ENCODE data around the gene LCP2.
"Not testable (repeated sequence)": the region's sequence is repeated elsewhere in the genome, so short reads cannot be mapped to it uniquely, and the experiment has no call there.

The LCP2 gene

GRCh38 chr5:170269579-170269978 is 28.0 kb downstream of the LCP2 start:
- DNase-seq, result peak in 1 of 2 experiments; percentile 52

- no peak for DNase-seq
Observed at GRCh38 chr5:170268884-170269283, 28.7 kb downstream of the LCP2 start.

- no peak for DNase-seq
Observed at GRCh38 chr5:170268153-170268689, 29.4 kb downstream of the LCP2 start.

- peak; percentile 74 to 76 for DNase-seq
Observed at GRCh38 chr5:170267431-170268152, 30.0 kb downstream of the LCP2 start.

DNA sequence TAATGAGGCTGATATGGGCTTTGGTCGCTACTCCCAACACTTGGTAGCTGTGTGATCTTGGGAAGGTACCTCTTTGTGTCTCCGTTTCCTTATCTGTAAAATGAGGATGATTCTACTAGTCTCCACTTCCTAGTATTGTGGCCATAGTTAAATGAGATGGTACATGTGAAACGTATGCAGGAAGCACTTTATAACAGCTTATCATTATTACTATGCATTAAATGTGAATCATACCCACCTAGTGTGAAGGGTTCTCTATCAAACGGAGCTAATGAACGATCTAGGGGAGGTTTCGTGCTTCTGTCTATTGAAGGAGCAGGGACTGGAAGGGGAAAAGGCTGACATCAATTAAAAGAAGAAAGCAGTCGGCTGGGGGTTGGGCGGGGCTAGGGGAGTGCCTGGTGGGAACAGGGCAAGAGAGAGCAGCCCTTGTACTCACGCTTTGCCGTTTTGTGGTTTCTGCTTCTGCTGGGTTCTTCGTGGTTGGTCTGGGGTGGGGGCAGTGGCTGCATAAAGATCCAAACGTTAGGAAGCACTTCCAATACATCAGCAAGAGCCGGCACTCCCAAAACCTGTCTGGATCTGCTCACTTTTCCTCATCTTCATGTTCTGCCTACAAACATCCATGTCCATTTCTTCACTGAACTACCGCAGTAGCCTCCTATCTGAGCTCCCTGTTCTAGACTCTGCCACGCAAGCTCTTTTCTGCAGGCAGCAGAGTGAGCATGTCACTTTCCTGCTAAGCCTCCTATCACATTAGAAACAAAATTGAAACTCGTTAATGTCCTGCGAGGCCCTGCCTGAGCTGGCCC is 30.8 kb downstream of the LCP2 start:
- peak; percentile 53 to 54 for DNase-seq

GRCh38 chr5:170265522-170265921 is 32.1 kb downstream of the LCP2 start:
- no peak for DNase-seq

DNA sequence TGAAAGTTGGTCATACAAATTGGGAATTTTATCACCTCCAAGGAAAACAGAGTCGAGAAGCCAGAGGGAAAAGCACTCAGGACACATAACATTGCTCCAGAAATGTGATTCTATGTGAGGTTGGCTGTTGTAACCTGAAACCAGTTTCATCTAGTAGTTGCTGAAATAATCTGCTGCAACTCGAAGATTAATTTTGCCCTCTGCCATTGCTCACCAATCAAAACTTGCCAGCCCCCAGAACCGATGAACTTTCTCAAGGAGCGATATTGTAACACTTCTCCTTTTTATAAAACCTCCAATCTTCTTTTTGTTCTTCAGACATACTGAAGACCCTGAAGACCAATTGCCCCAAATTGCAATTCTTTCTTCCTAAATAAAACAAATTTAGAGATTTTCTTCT is 33.7 kb downstream of the LCP2 start:
- DNase-seq, result no peak

DNA sequence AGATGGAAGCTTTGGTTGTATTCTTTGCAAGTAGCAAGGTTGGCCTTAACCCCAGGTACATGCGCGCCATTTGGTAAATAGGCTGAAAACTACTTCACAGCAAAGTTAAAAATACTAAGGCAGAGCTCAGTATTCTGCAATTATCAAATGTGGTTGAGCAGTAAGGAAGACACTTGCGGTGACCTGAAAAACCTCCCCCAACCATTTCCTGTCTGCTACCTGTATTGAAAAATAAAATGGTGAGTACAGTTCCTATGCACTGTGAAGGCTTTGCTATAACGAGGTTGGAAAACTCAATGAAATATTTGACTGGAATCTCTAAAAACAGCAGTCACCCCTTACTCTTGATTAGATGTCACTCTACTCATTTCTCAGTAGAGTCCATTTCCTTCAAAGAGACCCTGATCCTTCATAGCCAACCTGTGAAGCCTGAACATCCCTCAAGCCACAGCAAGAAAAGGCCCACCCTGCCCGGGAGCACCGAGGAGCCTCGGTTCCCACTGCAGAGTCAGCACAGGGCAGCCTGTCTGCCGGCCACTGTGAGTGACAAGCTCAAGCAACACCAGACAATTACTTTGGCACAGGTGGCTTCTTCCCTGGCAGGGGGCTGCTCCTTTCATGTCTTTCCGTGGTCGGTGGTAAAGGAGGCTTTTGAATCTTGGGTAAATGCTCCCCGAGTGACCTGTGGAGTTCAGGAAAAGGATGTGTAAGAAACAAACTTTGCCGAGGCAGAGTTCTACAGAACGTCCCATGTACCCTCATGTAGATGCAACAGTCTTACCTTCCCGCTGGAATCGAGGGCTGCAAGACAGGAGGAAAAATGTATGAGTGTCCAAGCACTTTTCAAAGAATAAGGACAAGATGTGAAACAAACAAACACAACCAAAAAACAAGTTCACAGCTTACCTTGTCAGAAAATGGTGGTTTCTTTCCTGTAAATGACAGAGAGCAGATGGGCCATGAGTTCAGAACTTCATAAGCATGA is 35.2 kb downstream of the LCP2 start:
- no peak for DNase-seq

- no peak for DNase-seq
Observed at GRCh38 chr5:170261528-170262043, 36.0 kb downstream of the LCP2 start.

DNA sequence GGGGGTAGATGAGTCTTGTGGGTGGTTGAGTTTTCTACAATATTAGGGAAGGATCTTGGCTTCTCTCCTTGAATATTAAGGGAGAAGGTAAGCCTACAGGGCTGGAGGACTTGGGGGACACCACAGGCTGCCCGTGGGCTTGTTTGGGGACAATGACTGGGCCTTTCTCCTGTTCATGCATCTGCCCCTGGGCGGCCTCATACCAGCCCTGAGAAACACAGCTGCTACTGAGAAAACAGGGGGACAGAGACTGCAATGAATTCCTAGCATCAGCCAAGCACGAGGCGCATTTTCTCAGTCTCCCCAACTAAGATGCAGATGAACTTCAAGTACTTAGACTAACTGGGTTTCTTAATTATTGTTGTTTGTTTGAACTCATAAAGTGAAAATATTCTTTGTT is 40.2 kb downstream of the LCP2 start:
- DNase-seq, result no peak

- DNase-seq, result no peak
Observed at GRCh38 chr5:170256571-170256970, 41.0 kb downstream of the LCP2 start.

GRCh38 chr5:170254056-170254455 is 43.5 kb downstream of the LCP2 start:
- peak; percentile 44 to 80 for DNase-seq

DNA sequence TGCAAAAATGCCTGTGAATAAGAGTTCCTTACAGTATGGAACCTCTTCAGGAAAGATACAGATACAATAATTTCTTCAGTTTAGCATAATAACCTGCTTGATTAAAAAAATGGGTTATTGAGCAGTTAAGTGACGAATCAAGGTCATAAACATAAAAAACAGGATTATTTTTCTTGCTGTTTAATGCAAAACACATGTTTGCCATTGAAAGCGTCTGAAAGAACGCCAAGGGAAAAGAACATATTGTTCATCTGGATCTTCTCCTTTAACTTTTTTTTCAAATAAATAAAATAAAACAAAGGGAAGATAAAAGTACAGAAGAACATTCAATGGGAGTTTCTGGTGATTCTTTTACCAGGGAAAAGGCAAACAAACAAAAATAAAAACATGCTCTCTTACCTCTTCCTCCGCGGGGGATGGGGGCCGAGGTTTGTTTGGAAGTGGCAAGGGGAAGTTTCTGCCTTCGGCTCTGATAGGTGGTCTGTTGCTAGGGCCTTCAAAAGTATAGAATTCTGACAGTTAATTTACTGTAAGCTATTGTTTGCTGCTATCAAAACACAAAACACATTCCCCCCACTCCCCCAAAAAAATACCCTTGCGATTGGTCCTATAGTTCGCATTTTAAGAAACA is 44.7 kb downstream of the LCP2 start:
- DNase-seq, result no peak

- no peak for DNase-seq
Observed at GRCh38 chr5:170252109-170252508, 45.5 kb downstream of the LCP2 start.

GRCh38 chr5:170251462-170251861 is 46.1 kb downstream of the LCP2 start:
- DNase-seq, result no peak

DNA sequence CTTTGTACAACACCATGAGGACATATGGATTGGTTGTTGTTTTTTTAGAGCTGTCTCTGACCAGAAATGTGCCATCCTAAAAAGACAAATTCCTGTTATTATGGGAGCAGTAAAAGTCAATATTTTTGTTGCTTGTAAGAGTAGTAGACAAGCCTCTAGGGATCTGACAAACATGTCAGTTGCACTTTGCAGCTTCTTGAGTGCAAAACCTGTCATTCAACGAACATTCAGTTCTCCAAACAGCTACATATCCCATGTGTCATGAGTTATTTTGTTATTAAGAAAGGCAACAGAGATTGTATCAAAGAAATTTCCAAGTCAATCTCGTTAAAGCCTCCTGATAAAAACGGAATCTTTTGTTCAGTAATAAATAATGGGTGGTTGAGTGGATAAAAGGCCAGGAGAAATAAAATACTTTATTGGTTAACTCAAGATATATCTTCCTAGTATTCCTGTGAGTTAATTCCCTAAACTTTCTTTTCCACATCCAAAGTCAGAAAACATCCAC is 46.7 kb downstream of the LCP2 start:
- no peak for DNase-seq

GRCh38 chr5:170249355-170249754 is 48.2 kb downstream of the LCP2 start:
- no peak for DNase-seq

GRCh38 chr5:170248931-170249227 is 48.7 kb downstream of the LCP2 start:
- DNase-seq, result not testable (repeated sequence)

DNA sequence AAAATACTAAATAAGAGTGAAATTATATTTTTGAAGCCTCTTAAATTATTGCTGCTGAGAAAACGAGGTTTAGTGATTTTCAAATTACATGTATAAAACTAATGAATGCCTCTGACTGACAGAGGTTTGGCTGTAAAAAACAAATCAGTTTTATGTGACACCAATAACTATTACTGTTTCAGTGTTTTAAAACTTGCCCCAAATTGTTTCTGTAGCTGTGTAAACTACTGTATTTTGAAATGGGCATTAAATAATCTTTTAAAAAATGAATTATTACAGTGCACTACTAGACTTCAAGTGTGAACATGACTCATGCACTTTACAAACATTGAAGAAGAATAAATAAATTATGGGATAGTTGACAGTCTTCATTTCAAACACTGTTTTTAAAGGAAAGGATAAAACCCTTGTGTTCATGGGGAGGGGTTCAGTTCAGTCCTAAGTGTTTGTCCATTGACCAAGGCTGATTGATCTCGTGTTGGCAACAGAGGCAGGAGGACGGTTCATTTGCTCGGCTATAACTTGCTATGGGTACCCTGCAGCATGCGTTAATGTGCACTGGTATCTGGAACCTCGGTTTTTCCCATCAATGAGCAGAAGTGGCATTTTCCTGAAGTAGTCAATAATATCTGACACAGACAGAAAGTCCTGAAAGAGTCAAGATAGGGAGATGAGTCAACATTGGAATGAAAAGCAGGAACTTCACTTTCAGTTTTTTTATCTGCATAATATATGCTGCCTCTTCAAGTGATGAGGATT is 49.2 kb downstream of the LCP2 start:
- no peak for DNase-seq

DNA sequence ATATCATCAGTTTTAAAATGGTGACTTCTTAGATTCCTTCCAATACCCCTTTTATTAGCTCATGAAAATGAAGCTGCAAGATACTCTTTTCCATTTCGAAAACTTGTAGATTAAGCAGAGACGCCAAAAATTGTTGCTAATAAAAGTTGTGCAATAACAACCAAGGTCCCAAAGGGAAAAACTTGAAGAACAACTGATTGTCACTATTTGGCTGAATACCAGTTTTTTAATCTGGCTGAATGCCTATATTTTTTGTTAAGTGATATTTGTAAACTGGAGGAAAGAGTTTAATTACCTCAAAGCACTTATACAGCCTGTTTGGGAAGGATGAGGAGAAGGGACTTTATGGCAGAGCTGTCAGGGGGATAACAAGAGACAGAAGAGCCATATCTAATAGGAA is 50.2 kb downstream of the LCP2 start:
- no peak for DNase-seq
